ENCODE data around the gene SEMA3G. TPM values are rescaled to one million over a fixed set of nuclear protein-coding genes. Genes with fewer than 3 reads are reported as not detected.

Gene SEMA3G
- polyA plus RNA-seq, 1 donor from 2014 or later: not detected

- Histone ChIP-seq H3K4me2 (ENCODE audit: low read length) (no peak overlapping the region), H3K4me3 (ENCODE audit: low read length) (no peak overlapping the region), H4K20me1 (ENCODE audit: insufficient read depth) (no peaks in the 10 kb centered on the region), H3K27me3 (ENCODE audit: insufficient read depth, low read depth, low read length) (no peaks in the 10 kb centered on the region), H3K36me3 (ENCODE audit: insufficient read depth, low read length) (no peaks in the 10 kb centered on the region), H3F3A (ENCODE audit: insufficient read depth, low read length, poor library complexity, severe bottlenecking) (peaks cover 6% of the 10 kb centered on the region), H3K9me3 (ENCODE audit: low read length) (no peaks in the 10 kb centered on the region), H3K27ac (ENCODE audit: low read length) (no peak overlapping the region), H3K79me2 (replicated peaks; ENCODE audit: insufficient read depth, low read length) (peaks cover 5% of the 10 kb centered on the region), H2AFZ (ENCODE audit: low read depth, low read length) (no peak overlapping the region), H3K9ac (ENCODE audit: low read length) (no peak overlapping the region), H3K9me2 (ENCODE audit: insufficient read depth, low read length) (no peaks in the 10 kb centered on the region)
- TF ChIP-seq MXI1 (conservative IDR thresholded peaks at IDR 0.05; ENCODE audit: poor library complexity, severe bottlenecking) (no peak), EP300 (conservative IDR thresholded peaks at IDR 0.05; ENCODE audit: poor library complexity, severe bottlenecking) (no peak), SMC3 (conservative IDR thresholded peaks at IDR 0.05; ENCODE audit: poor library complexity) (no peak), EZH2 (IDR thresholded peaks at IDR 0.05; ENCODE audit: borderline replicate concordance, insufficient read depth, low read length, poor library complexity, severe bottlenecking) (no peak), RAD21 (conservative IDR thresholded peaks at IDR 0.05) (no peak), TAF1 (IDR thresholded peaks at IDR 0.05; ENCODE audit: low read depth) (no peak), CTCF (IDR thresholded peaks at IDR 0.05; ENCODE audit: poor library complexity, severe bottlenecking) (no peak), POLR2AphosphoS5 (IDR thresholded peaks at IDR 0.05) (no peak), REST (IDR thresholded peaks at IDR 0.05; ENCODE audit: borderline replicate concordance) (no peak)
Observed at GRCh38 chr3:52451237-52452083, 6.6 kb upstream of the SEMA3G start.

DNA sequence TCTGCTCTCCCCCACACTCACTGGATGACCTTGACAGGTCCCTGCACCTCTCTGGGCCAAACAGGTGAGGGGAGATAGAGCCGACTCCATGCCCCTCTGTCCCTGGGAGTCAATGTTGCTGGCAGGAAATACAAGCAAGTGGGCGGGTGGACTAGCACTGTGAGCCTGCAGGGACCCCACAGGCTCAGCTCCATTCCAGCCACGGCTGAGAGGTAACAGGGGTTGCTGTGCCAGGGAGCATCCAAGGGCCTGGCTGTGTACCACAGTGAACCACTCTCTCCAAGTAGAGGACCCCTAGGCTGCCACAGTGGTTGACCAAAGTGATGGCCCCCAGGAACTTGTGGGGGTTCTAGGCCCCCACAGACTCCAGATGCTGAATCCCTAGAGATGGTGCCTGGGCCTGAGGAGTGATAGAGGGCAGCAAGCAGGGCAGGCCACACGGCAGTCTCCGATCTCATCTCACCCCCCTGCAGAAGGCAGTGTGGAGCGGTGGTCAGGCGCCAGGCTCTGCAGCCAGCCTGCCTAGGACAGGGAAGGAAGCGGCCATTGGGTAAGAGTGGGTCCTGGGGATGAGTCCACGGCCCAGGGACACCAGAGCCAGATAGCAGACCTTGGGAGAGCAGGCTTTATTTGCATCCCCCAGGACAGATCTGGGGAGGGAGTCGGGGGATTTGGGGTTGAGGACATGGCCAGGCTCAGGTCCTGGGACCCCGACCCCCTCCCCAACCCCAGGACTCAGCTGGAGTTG lies 5.8 kb upstream of the SEMA3G start:
- Histone ChIP-seq H3K9me3 (ENCODE audit: low read length) (no peaks in the 10 kb centered on the region), H3K79me2 (replicated peaks; ENCODE audit: insufficient read depth, low read length) (no peaks in the 10 kb centered on the region), H3F3A (ENCODE audit: insufficient read depth, low read length, poor library complexity, severe bottlenecking) (peaks cover under 1% of the 10 kb centered on the region), H3K9me2 (ENCODE audit: insufficient read depth, low read length) (no peaks in the 10 kb centered on the region), H3K27ac (ENCODE audit: low read length) (no peak overlapping the region), H3K36me3 (ENCODE audit: insufficient read depth, low read length) (no peaks in the 10 kb centered on the region), H3K9ac (ENCODE audit: low read length) (no peak overlapping the region), H4K20me1 (ENCODE audit: insufficient read depth) (no peaks in the 10 kb centered on the region), H2AFZ (ENCODE audit: low read depth, low read length) (no peak overlapping the region), H3K4me2 (ENCODE audit: low read length) (no peak overlapping the region), H3K27me3 (ENCODE audit: insufficient read depth, low read depth, low read length) (no peaks in the 10 kb centered on the region), H3K4me3 (ENCODE audit: low read length) (no peak overlapping the region)
- TF ChIP-seq TAF1 (IDR thresholded peaks at IDR 0.05; ENCODE audit: low read depth) (no peak), CTCF (IDR thresholded peaks at IDR 0.05; ENCODE audit: poor library complexity, severe bottlenecking) (no peak), MXI1 (conservative IDR thresholded peaks at IDR 0.05; ENCODE audit: poor library complexity, severe bottlenecking) (no peak), EP300 (conservative IDR thresholded peaks at IDR 0.05; ENCODE audit: poor library complexity, severe bottlenecking) (no peak), REST (IDR thresholded peaks at IDR 0.05; ENCODE audit: borderline replicate concordance) (no peak), SMC3 (conservative IDR thresholded peaks at IDR 0.05; ENCODE audit: poor library complexity) (no peak), POLR2AphosphoS5 (IDR thresholded peaks at IDR 0.05) (no peak), EZH2 (IDR thresholded peaks at IDR 0.05; ENCODE audit: borderline replicate concordance, insufficient read depth, low read length, poor library complexity, severe bottlenecking) (no peak)

Data from neural cell (in vitro differentiated cells).